GM23248 (cell line): Measurements from ENCODE around the gene ANKRD13C.

Source experiments
- EZH2 ChIP-seq: fragments of 200-600 bp; sonication (generic); IDR thresholded peaks from 2 replicates; pipeline ENCODE4 v1.6.1; 2018; ENCODE audit warnings: antibody characterized with exemption, mild to moderate bottlenecking; ENCODE audit not compliant: insufficient read depth, poor library complexity, severe bottlenecking
- EZH2phosphoT487 ChIP-seq: fragments of 200-600 bp; sonication (generic); IDR thresholded peaks from 2 replicates; pipeline ENCODE4 v1.6.1; 2018; ENCODE audit warnings: antibody characterized with exemption, moderate library complexity, mild to moderate bottlenecking, low read depth; ENCODE audit not compliant: insufficient read depth

GRCh38 chr1:70319750-70320149, 34.8 kb downstream of the ANKRD13C start:
- no peak for TF ChIP-seq EZH2
- TF ChIP-seq EZH2phosphoT487: no peak
